Kidney (tissue), 14 donors: ENCODE data around the gene VDR. TPM values are rescaled to one million over a fixed set of nuclear protein-coding genes. Genes with fewer than 3 reads are reported as not detected.

ENCODE experiments used
- DNase-seq, 5 donors: peaks; one replicate each; pipeline ENCODE4 v3.0.0-alpha.2; 2013 to 2020
- FAIRE-seq: peaks from 2 replicates; lab custom pipeline; 2012; peaks lifted over from hg19 to GRCh38; lab: Jason Lieb, UNC
- H3K27ac ChIP-seq, 2 donors: one replicate each; pipeline ENCODE4 v1.7.0; 2013; ENCODE audit warnings: low read depth in 2 of 2, low read length in 2 of 2, inconsistent platforms in 1 of 2
- H3K27me3 ChIP-seq: one replicate; pipeline ENCODE4 v1.7.1; 2013; ENCODE audit warnings: low read length, inconsistent platforms; ENCODE audit not compliant: control insufficient read depth, insufficient read depth
- H3K36me3 ChIP-seq, 3 donors: one replicate each; pipeline versions ENCODE4 v1.7.0 to v1.7.1; 2013; ENCODE audit warnings: low read length in 3 of 3, control low read depth in 1 of 3, inconsistent platforms in 1 of 3; ENCODE audit not compliant: insufficient read depth in 3 of 3, control insufficient read depth in 2 of 3
- H3K4me1 ChIP-seq, 3 donors: one replicate each; pipeline versions ENCODE4 v1.7.0 to v1.7.1; 2013; ENCODE audit warnings: low read length in 3 of 3, inconsistent platforms in 1 of 3, low read depth in 1 of 3; ENCODE audit not compliant: control insufficient read depth in 2 of 3, insufficient read depth in 2 of 3
- H3K4me3 ChIP-seq, 3 donors: one replicate each; pipeline versions ENCODE4 v1.7.0 to v1.8.1; 2013; ENCODE audit warnings: low read length in 3 of 3, control low read depth in 1 of 3, inconsistent platforms in 1 of 3
- H3K9ac ChIP-seq, 3 donors: one replicate each; pipeline versions ENCODE4 v1.7.0 to v1.7.1; 2013; ENCODE audit warnings: low read length in 3 of 3, control low read depth in 1 of 3, inconsistent platforms in 1 of 3
- H3K9me3 ChIP-seq, 3 donors: one replicate each; pipeline versions ENCODE4 v1.7.0 to v1.7.1; 2013; ENCODE audit warnings: low read length in 3 of 3, control low read depth in 1 of 3, inconsistent platforms in 1 of 3; ENCODE audit not compliant: control insufficient read depth in 2 of 3, insufficient read depth in 1 of 3
- CTCF ChIP-seq: IDR thresholded peaks from 3 replicates; pipeline ENCODE4 v1.5.1; 2012; ENCODE audit warnings: mild to moderate bottlenecking, moderate library complexity, borderline replicate concordance; ENCODE audit not compliant: insufficient read depth; ENCODE audit errors: extremely low read depth
- intact Hi-C: fragments of 100-400 bp; cut with DNase I; formaldehyde crosslinking; loops from one replicate; pipeline ENCODE4 v1.11.1; 2022
- polyA plus RNA-seq: library from polyadenylated mRNA; stranded (reverse); fragments of 350-450 nt; fragmentation: Illumina TruSeq; extraction: RNeasy Lipid Tissue Mini Kit (QIAGEN cat#74804); gene quantifications from one replicate; pipeline ENCODE4 v1.2.3, GENCODE V29; 2014; ENCODE audit warnings: low read depth, low replicate concordance; ENCODE audit not compliant: insufficient read depth
- total RNA-seq: library from RNA; stranded (reverse); fragmentation: NEBNext Ultra II Directional; extraction: Animal tissue kit (Norgen Biotek cat#: 25700); gene quantifications from one replicate; pipeline ENCODE4 v1.2.1, GENCODE V29; 2021
- donor health status: control.
- donor health status: control.
- donor health status: control.
- donor health status: control.
- donor health status: control.
- donor health status: DM: yes; HTN: yes; CAD: no.
- donor health status: Normal renal cell carcinoma (clear cell type).

Gene VDR
- total and polyA plus RNA-seq, 2 donors from 2014 or later = 14.8 to 19.1 TPM

GRCh38 chr12:47870175-47870781 is 34.5 kb downstream of the VDR start:
- peaks cover 0 to 4% (median 0%) of the 10 kb centered on the region in 3 donors for H3K36me3 ChIP-seq
- peaks cover 0 to 23% (median 5%) of the 10 kb centered on the region in 3 donors for H3K4me1 ChIP-seq
- no peaks in the 10 kb centered on the region for H3K9me3 ChIP-seq
- no peak overlapping the region for H3K4me3 ChIP-seq
- FAIRE-seq = no peak
- intact Hi-C loops = no loop called here
- DNase-seq = no peak
- peak overlapping the region in 1 of 2 donors; percentile 56 for H3K27ac ChIP-seq
- H3K9ac ChIP-seq = no peak overlapping the region
- H3K27me3 ChIP-seq = no peaks in the 10 kb centered on the region
- TF ChIP-seq CTCF = peak; percentile 52

- FAIRE-seq = no peak
- H3K4me1 ChIP-seq = peaks cover 0 to 19% (median 10%) of the 10 kb centered on the region in 3 donors
- H3K27ac ChIP-seq = no peak overlapping the region
- intact Hi-C loops = no loop called here
- no peak for DNase-seq
- H3K4me3 ChIP-seq = no peak overlapping the region
- peaks cover 0 to 9% (median 0%) of the 10 kb centered on the region in 3 donors for H3K36me3 ChIP-seq
- no peak for TF ChIP-seq CTCF
- H3K27me3 ChIP-seq = no peaks in the 10 kb centered on the region
- no peak overlapping the region for H3K9ac ChIP-seq
- no peaks in the 10 kb centered on the region for H3K9me3 ChIP-seq
Measured at GRCh38 chr12:47868552-47869031, 36.2 kb downstream of the VDR start.

- FAIRE-seq = no peak
- DNase-seq = no peak
Measured at GRCh38 chr12:47868041-47868440, 36.8 kb downstream of the VDR start.

More at GRCh38 chr12:47868041-47868440, 36.8 kb downstream of the VDR start:
- Histone ChIP-seq H3K4me1 (peaks cover 0 to 18% (median 10%) of the 10 kb centered on the region in 3 donors), H3K9me3 (no peaks in the 10 kb centered on the region), H3K9ac (no peak overlapping the region), H3K4me3 (no peak overlapping the region), H3K36me3 (peaks cover 0 to 9% (median 0%) of the 10 kb centered on the region in 3 donors), H3K27me3 (no peaks in the 10 kb centered on the region), H3K27ac (no peak overlapping the region)
- TF ChIP-seq CTCF = no peak
- intact Hi-C loops = no loop called here
